HEK293T (cell line): ENCODE results near the gene TBC1D16.

ENCODE experiments used
- ARNT ChIP-seq: fragments of 450-650 bp; IDR thresholded peaks from 2 replicates; pipeline ENCODE4 v1.6.1; 2017; ENCODE audit warnings: mild to moderate bottlenecking
- ELF4 ChIP-seq: fragments of 450-650 bp; IDR thresholded peaks from 2 replicates; pipeline ENCODE4 v1.6.1; 2017; ENCODE audit warnings: antibody characterized with exemption
- FOXK2 ChIP-seq: fragments of 450-650 bp; IDR thresholded peaks from 2 replicates; pipeline ENCODE4 v1.6.1; 2016; ENCODE audit warnings: mild to moderate bottlenecking
- SP1 ChIP-seq: fragments of 450-650 bp; IDR thresholded peaks from 2 replicates; pipeline ENCODE4 v1.6.1; 2017
- TARDBP ChIP-seq: fragments of 450-650 bp; IDR thresholded peaks from 2 replicates; pipeline ENCODE4 v1.6.1; 2016

DNA sequence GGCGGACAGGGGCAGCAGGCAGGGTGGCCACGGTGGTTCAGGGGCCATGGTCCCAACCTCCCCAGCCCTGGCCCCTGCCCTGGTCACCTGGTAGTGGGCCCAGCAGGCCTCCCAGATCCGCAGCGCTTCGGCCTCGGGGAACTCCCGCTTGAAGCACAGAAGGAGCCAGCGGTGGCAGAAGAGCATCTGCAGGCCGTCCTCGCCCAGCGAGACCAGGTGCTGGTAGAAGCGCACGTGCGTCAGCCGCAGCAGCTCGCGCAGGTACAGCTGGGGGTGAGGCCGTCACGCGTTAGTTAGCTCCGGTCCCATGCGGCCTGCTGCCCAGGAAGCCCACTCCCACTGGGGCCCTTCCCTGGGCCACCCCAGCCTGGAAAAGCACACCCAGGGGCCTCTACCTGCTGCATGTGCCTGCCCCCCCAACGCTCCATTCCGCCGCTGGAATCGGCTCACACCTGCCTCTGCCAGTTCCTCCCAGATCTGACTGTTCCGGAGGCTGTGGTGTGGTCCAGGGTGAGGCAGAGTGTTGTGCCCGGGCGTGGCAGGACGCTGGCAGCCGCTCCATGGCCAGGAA is 90.8 kb downstream of the TBC1D16 start:
- no peak for TF ChIP-seq ARNT
- TF ChIP-seq ELF4: no peak
- no peak for TF ChIP-seq TARDBP
- no peak for TF ChIP-seq FOXK2
- TF ChIP-seq SP1: no peak
